Upper lobe of right lung (tissue), 1 donor: ENCODE data around the gene ADAP2. TPM values are rescaled to one million over a fixed set of nuclear protein-coding genes. Genes with fewer than 3 reads are reported as not detected.
"Not testable (repeated sequence)": the region's sequence is repeated elsewhere in the genome, so short reads cannot be mapped to it uniquely, and the experiment has no call there.

ENCODE experiments used
- ATAC-seq: fragments of 200-7000 bp; cut with Tn5 transposase; one replicate; pipeline ENCODE4 v1.9.1; 2020; ENCODE audit warnings: mild to moderate bottlenecking, moderate library complexity
- DNase-seq: peaks from one replicate; pipeline ENCODE4 v3.0.0-alpha.2; 2020
- H3K27ac ChIP-seq: fragments of 200-600 bp; one replicate; pipeline ENCODE4 v1.8.0; 2022
- H3K27me3 ChIP-seq: fragments of 200-600 bp; one replicate; pipeline ENCODE4 v1.8.0; 2022; ENCODE audit warnings: mild to moderate bottlenecking
- H3K36me3 ChIP-seq: fragments of 200-600 bp; one replicate; pipeline ENCODE4 v1.8.0; 2022
- H3K4me1 ChIP-seq: fragments of 200-600 bp; one replicate; pipeline ENCODE4 v1.8.0; 2022
- H3K4me3 ChIP-seq: fragments of 200-600 bp; one replicate; pipeline ENCODE4 v1.8.0; 2022; ENCODE audit warnings: mild to moderate bottlenecking
- H3K9me3 ChIP-seq: fragments of 200-600 bp; one replicate; pipeline ENCODE4 v1.8.0; 2022
- CTCF ChIP-seq: fragments of 200-600 bp; IDR thresholded peaks from one replicate; pipeline ENCODE4 v1.8.0; 2022; ENCODE audit warnings: antibody characterized with exemption
- intact Hi-C: fragments of 100-400 bp; cut with DNase I; formaldehyde crosslinking; loops from one replicate; pipeline ENCODE4 v1.11.0; 2022
- total RNA-seq: library from RNA; stranded (reverse); fragmentation: NEBNext Ultra II Directional; extraction: Animal tissue kit (Norgen Biotek cat#: 25700); gene quantifications from one replicate; pipeline ENCODE4 v1.2.1, GENCODE V29; 2021
- donor health status: DM: no; HTN: yes; CAD: no; lungs with severe emphysema.

ADAP2 gene
- total RNA-seq, 1 donor from 2014 or later, result 19.8 TPM

- Histone ChIP-seq H3K36me3 (peaks cover 5% of the 10 kb centered on the region), H3K4me1 (no peaks in the 10 kb centered on the region), H3K4me3 (peak overlapping the region; percentile 87), H3K27ac (peak overlapping the region; percentile 97), H3K27me3 (no peaks in the 10 kb centered on the region), H3K9me3 (no peaks in the 10 kb centered on the region)
- intact Hi-C loops, result no loop called here
- TF ChIP-seq CTCF, result no peak
- ATAC-seq (no peak), DNase-seq (no peak)
Observed at GRCh38 chr17:30969989-30970830, 48.5 kb downstream of the ADAP2 start.

- DNase-seq (peak; percentile 92), ATAC-seq (peak; percentile 97)
- peak; percentile 32 for TF ChIP-seq CTCF
- peaks cover 11% of the 10 kb centered on the region for H3K36me3 ChIP-seq
- H3K9me3 ChIP-seq, result no peaks in the 10 kb centered on the region
- H3K27ac ChIP-seq, result peak within 1 kb of the TSS; percentile 97
- intact Hi-C loops, result no loop called here
- peak within 1 kb of the TSS; percentile 87 for H3K4me3 ChIP-seq
- H3K27me3 ChIP-seq, result no peaks in the 10 kb centered on the region
- no peaks in the 10 kb centered on the region for H3K4me1 ChIP-seq
Observed at GRCh38 chr17:30970831-30971567, 49.3 kb downstream of the ADAP2 start, which contains the start of gene RNF135. Gene RNF135 (plus strand): TSS chr17:30971039. CDS start chr17:30971074, 35 bp downstream.

- no peak for TF ChIP-seq CTCF
Observed at GRCh38 chr17:30975042-30975820, 53.5 kb downstream of the ADAP2 start.

DNA sequence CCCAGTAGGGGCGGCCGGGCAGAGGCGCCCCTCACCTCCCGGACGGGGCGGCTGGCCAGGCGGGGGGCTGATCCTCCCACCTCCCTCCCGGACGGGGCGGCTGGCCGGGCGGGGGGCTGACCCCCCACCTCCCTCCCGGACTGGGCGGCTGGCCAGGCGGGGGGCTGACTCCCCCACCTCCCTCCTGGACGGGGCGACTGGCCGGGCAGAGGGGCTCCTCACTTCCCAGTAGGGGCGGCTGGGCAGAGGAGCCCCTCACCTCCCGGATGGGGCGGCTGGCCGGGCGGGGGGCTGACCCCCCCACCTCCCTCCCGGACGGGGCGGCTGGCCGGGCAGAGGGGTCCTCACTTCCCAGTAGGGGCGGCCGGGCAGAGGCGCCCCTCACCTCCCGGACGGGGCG, 58.2 kb downstream of the ADAP2 start:
- H3K27me3 ChIP-seq, intact Hi-C loops, H3K27ac ChIP-seq, ATAC-seq, H3K4me1 ChIP-seq, H3K9me3 ChIP-seq, H3K4me3 ChIP-seq, DNase-seq: not testable (repeated sequence)
- peaks cover 14% of the 10 kb centered on the region for H3K36me3 ChIP-seq

More at GRCh38 chr17:30975042-30975820, 53.5 kb downstream of the ADAP2 start:
- Histone ChIP-seq H3K4me1 (no peaks in the 10 kb centered on the region), H3K27me3 (no peaks in the 10 kb centered on the region), H3K27ac (no peak overlapping the region), H3K4me3 (no peak overlapping the region), H3K9me3 (no peaks in the 10 kb centered on the region), H3K36me3 (peaks cover 11% of the 10 kb centered on the region)
- intact Hi-C loops, result no loop called here
- DNase-seq (no peak), ATAC-seq (no peak)

DNA sequence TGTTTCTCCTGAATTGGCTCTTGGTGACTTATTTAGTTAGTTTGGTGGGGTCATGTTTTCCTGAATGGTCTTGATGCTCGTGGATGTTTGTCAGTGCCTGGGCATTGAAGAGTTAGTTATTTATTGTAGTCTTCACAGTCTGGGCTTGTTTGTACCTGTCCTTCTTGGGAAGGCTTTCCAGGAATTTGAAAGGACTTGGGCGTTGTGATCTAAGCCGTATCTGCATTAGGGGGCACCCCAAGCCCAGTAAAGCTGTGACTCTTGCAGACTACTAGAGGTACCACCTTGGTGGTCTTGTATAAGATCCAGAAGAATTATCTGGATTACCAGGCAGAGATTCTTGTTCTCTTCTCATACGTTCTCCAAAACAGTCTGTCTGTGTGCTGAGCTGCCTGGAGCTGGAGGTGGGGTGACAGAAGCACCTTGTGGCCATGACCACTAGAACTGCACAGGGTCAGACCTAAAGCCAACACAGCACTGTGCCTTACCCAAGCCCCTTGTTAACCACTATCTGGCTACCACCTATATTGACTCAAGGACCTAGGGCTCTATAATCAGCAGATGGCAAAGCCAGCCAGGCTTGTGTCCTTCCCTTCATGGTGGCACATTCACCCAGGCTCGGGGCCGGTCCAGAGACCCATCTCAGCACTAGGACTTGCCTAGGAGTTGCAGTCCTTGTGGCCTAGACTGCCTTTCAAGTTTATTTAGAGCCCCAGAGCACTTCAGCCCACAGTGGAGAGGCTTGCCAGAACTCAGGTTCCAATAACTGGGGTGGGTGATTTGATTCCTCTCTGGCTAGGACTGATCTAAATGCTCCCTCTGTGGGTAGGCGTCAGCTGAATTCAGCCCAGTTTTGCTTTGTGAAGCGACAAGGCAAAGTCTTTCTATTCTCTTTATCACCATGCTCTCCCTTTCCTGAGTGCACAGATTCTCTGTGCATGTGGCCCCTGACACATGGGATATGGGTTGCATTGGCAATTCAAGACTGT, 60.1 kb downstream of the ADAP2 start:
- DNase-seq, result no peak
- no peaks in the 10 kb centered on the region for H3K27me3 ChIP-seq
- no peak for TF ChIP-seq CTCF
- no peak overlapping the region for H3K27ac ChIP-seq
- no peak for ATAC-seq
- H3K36me3 ChIP-seq, result peaks cover 21% of the 10 kb centered on the region
- no peaks in the 10 kb centered on the region for H3K9me3 ChIP-seq
- no peak overlapping the region for H3K4me3 ChIP-seq
- H3K4me1 ChIP-seq, result no peaks in the 10 kb centered on the region
- intact Hi-C loops, result no loop called here
